Measurements from ENCODE around the gene AMZ1.
A peak's percentile ranks its signal among the peaks of the same experiment; 100 is the strongest.

AMZ1 gene

DNA sequence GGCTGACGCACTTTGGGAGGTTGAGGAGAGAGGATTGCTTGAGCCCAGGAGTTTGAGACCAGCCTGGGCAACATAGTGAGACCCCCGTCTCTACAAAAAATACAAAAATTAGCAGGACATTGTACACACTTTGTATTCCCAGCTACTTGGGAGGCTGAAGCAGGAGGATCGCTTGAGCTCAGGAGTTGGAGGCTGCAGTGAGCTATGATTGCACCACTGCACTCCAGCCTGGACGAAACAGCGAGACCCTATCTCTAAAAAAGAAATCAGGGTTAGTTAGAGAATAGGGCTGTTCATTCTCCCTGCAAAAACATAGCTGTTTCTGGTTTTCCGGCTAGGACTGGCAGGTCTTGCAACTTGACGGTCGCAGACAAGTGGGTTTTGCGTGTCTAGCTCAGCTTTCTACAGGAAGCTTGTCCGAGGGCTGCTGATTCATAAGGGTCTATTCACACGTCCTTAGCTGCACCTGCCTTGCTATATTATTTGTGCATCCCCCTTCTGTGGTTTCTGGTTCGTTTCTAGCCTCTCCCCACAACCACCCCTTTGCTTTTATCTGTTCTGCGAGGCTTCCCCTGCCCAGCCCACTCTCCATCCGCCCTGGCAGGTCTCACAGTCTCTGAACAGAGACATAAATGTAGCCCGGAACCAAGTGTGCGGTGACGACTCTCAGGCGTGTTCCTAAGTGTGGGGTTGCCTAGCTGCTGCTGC lies 10.7 kb downstream of the AMZ1 start:
- peak; percentile 97 for DNase-seq (ENCODE audit: low spot score)
- TF ChIP-seq, protein P1, sequence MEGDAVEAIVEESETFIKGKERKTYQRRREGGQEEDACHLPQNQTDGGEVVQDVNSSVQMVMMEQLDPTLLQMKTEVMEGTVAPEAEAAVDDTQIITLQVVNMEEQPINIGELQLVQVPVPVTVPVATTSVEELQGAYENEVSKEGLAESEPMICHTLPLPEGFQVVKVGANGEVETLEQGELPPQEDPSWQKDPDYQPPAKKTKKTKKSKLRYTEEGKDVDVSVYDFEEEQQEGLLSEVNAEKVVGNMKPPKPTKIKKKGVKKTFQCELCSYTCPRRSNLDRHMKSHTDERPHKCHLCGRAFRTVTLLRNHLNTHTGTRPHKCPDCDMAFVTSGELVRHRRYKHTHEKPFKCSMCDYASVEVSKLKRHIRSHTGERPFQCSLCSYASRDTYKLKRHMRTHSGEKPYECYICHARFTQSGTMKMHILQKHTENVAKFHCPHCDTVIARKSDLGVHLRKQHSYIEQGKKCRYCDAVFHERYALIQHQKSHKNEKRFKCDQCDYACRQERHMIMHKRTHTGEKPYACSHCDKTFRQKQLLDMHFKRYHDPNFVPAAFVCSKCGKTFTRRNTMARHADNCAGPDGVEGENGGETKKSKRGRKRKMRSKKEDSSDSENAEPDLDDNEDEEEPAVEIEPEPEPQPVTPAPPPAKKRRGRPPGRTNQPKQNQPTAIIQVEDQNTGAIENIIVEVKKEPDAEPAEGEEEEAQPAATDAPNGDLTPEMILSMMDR (IDR thresholded peaks at IDR 0.05; ENCODE audit: extremely low read depth, insufficient read depth, missing control alignments): no peak
- in situ Hi-C loops (cut with MboI; ENCODE audit: low pct_unique_long_range_greater_than_20kb, low sequenced_read_pairs, unreplicated experiment): no loop called here

DNA sequence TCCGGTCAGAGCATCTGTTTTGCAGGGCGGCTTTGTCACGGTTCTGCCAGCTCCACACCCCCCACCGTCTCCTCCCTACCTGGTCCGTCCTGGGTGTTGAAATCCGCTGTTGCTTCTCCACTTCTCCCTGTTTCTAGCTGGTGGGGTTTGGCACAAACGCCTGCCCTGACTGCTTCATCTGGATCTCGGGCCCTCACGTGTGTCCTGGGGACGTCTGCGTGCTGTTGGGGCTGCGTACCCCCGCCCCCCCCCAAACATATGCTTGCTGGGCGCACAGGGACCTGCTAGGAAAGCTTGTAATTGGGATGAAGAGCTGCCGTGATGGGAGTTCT lies 11.3 kb downstream of the AMZ1 start:
- no peak for DNase-seq (ENCODE audit: low spot score)
- TF ChIP-seq, protein P1 (IDR thresholded peaks at IDR 0.05; ENCODE audit: extremely low read depth, insufficient read depth, missing control alignments): no peak
- in situ Hi-C loops (cut with MboI; ENCODE audit: low pct_unique_long_range_greater_than_20kb, low sequenced_read_pairs, unreplicated experiment): no loop called here

DNA sequence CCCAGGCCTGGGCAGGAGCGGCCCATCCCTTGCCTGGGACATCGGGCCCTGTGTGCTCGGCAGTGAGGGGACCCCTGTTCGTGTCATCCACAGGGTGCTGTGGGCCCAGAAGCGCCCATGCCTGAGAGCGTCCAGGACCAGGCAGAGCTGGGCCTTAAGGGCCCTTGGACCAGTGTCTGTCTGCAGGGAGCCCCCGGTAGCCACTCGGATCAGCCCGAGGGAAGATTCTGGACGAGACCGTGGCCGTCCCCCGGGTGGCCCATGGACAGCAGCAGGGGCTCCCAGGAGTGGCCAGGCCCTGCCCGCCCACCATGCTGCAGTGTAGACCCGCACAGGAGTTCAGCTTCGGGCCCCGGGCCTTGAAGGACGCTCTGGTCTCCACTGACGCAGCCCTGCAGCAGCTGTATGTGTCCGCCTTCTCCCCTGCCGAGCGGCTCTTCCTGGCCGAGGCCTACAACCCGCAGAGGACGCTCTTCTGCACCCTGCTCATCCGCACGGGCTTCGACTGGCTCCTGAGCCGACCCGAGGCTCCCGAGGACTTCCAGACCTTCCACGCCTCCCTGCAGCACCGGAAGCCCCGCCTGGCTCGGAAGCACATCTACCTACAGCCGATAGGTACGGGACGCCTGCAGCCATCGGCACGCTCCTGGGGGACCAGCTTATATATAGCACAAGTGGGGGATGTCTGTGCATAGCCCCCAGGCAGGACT lies 12.3 kb downstream of the AMZ1 start:
- no peak for DNase-seq (ENCODE audit: low spot score)
- in situ Hi-C loops (cut with MboI; ENCODE audit: low pct_unique_long_range_greater_than_20kb, low sequenced_read_pairs, unreplicated experiment): no loop called here
- TF ChIP-seq, protein P1 (IDR thresholded peaks at IDR 0.05; ENCODE audit: extremely low read depth, insufficient read depth, missing control alignments): no peak

DNA sequence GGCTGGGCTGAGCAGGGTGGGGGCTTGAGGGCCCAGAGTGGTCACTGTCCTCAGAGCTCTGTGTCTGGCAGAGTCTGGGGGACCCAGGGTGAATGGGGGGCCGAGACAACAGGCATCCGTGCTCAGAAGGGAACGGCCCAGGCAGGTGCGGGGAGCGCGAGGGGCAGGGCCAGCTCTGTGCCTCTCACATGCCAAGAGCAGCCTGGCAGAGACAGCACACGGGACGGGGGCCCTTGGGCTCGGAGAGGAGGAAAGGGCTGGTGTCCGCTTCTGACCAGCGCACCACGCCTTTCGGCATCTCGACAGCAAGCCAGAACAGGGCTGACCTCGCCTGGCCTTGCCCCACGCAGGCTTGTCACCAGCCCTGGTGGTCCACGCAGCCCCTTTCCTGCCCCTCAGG lies 13.4 kb downstream of the AMZ1 start:
- in situ Hi-C loops (cut with MboI; ENCODE audit: low pct_unique_long_range_greater_than_20kb, low sequenced_read_pairs, unreplicated experiment): no loop called here
- TF ChIP-seq, protein P1 (IDR thresholded peaks at IDR 0.05; ENCODE audit: extremely low read depth, insufficient read depth, missing control alignments): no peak
- DNase-seq (ENCODE audit: low spot score): no peak

DNA sequence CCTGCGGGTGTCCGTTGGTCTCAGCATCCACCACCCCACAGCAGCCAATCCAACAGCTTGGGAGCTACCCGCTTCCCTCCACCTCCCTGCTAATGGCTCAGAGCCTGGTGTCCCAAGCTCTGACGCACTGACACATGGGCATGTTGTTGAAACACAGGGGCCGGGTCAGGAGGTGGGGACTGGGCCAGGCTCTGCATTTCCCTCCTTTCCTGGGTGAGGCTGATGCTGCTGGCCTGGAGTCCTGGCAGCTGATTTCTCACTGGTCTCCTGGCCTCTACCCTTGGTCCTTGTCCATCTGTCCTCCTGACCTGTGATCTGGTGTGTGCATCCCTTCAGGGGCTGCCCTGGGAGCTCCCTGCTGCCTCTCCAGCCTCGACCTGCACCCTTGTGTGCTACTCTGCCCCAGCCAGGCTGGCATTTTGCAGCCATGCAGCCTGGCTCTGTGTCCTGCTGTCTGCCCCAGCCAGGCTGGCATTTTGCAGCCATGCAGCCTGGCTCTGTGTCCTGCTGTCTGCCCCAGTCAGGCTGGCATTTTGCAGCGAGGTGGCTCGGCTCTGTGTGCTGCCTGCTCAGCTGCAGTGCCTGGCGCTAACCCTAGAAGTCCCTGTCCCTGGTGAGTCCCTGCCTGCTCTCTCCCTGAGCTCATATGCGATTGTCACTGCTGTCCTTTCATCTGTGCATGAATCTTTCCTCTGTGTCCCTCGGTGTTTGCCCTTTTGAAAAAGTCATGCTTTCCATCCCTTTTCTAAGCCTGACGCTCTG lies 14.0 kb downstream of the AMZ1 start:
- no peak for DNase-seq (ENCODE audit: low spot score)
- TF ChIP-seq, protein P1 (IDR thresholded peaks at IDR 0.05; ENCODE audit: extremely low read depth, insufficient read depth, missing control alignments): no peak
- in situ Hi-C loops (cut with MboI; ENCODE audit: low pct_unique_long_range_greater_than_20kb, low sequenced_read_pairs, unreplicated experiment): no loop called here

DNA sequence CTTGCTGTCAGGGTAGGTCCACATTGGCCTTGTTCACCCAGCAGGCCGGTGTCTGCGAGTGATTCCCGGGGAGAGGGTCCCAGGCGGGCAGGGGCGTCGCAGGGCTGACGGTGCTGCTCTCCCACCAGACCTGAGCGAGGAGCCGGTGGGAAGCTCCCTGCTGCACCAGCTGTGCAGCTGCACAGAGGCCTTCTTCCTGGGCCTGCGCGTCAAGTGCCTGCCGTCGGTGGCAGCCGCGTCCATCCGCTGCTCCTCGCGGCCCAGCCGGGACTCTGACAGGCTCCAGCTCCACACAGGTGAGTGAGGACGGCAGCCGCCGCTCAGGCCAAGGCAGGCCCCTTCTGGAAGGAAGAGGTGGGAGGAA lies 14.6 kb downstream of the AMZ1 start:
- no peak for DNase-seq (ENCODE audit: low spot score)
- TF ChIP-seq, protein P1 (IDR thresholded peaks at IDR 0.05; ENCODE audit: extremely low read depth, insufficient read depth, missing control alignments): no peak
- in situ Hi-C loops (cut with MboI; ENCODE audit: low pct_unique_long_range_greater_than_20kb, low sequenced_read_pairs, unreplicated experiment): no loop called here
